Measurements from ENCODE around the gene SYCE1L. TPM values are rescaled to one million over a fixed set of nuclear protein-coding genes. Genes with fewer than 3 reads are reported as not detected.

The SYCE1L gene
- total RNA-seq, 4 donors from 2014 or later = 0.79 to 3.7 (median 2.2) TPM

GRCh38 chr16:77194295-77195231, 4.6 kb upstream of the SYCE1L start:
- WGBS, 2 donors = 94 to 96% methylated on average over 39 to 44 of the region's 48 CpGs
- no peak for DNase-seq (ENCODE audit: low spot score in 2 of 2)
- intact Hi-C loops (cut with DNase I; ENCODE audit: low total_unique reads) = no loop called here

GRCh38 chr16:77195411-77195810, 3.8 kb upstream of the SYCE1L start:
- intact Hi-C loops (cut with DNase I; ENCODE audit: low total_unique reads) = no loop called here
- TF ChIP-seq POLR2A (IDR thresholded peaks at IDR 0.05) = no peak
- no peak for TF ChIP-seq CTCF (IDR thresholded peaks at IDR 0.05)
- no peak overlapping the region for H3K4me3 ChIP-seq (ENCODE audit: low read depth, poor library complexity, severe bottlenecking)
- no peak for DNase-seq (ENCODE audit: low spot score in 2 of 2)
- 72 to 79% methylated on average over 8 of the region's 8 CpGs for WGBS, 2 donors

More at GRCh38 chr16:77194295-77195231, 4.6 kb upstream of the SYCE1L start:
- no peak overlapping the region for H3K4me3 ChIP-seq (ENCODE audit: low read depth, poor library complexity, severe bottlenecking)
- TF ChIP-seq CTCF (IDR thresholded peaks at IDR 0.05) (no peak), POLR2A (IDR thresholded peaks at IDR 0.05) (no peak)

- 93 to 100% methylated on average over 2 of the region's 2 CpGs for WGBS, 2 donors
Observed at GRCh38 chr16:77197747-77198146, 1.5 kb upstream of the SYCE1L start.

GRCh38 chr16:77206533-77206932, 7.3 kb downstream of the SYCE1L start:
- 90% methylated on average over 2 of the region's 2 CpGs for whole genome bisulfite sequencing, 2 donors
- TF ChIP-seq POLR2A (IDR thresholded peaks at IDR 0.05) (no peak), CTCF (IDR thresholded peaks at IDR 0.05) (no peak)
- DNase-seq (ENCODE audit: low spot score in 2 of 2) = no peak
- intact Hi-C loops (cut with DNase I; ENCODE audit: low total_unique reads) = no loop called here
- no peak overlapping the region for H3K4me3 ChIP-seq (ENCODE audit: low read depth, poor library complexity, severe bottlenecking)

More at GRCh38 chr16:77197747-77198146, 1.5 kb upstream of the SYCE1L start:
- no peak for DNase-seq (ENCODE audit: low spot score in 2 of 2)
- intact Hi-C loops (cut with DNase I; ENCODE audit: low total_unique reads) = no loop called here
- TF ChIP-seq CTCF (IDR thresholded peaks at IDR 0.05) (no peak), POLR2A (IDR thresholded peaks at IDR 0.05) (no peak)
- H3K4me3 ChIP-seq (ENCODE audit: low read depth, poor library complexity, severe bottlenecking) = no peak overlapping the region

- 65 to 71% methylated on average over 5 of the region's 5 CpGs for WGBS, 2 donors
- no peak overlapping the region for H3K4me3 ChIP-seq (ENCODE audit: low read depth, poor library complexity, severe bottlenecking)
- intact Hi-C loops (cut with DNase I; ENCODE audit: low total_unique reads) = no loop called here
- no peak for DNase-seq (ENCODE audit: low spot score in 2 of 2)
- TF ChIP-seq CTCF (IDR thresholded peaks at IDR 0.05) (no peak), POLR2A (IDR thresholded peaks at IDR 0.05) (no peak)
Observed at GRCh38 chr16:77207030-77207429, 7.8 kb downstream of the SYCE1L start.
